ENCODE results near the gene FFAR1. TPM values are rescaled to one million over a fixed set of nuclear protein-coding genes. Genes with fewer than 3 reads are reported as not detected.

Gene FFAR1
- polyA plus RNA-seq, 1 donor from 2014 or later, result not detected

GRCh38 chr19:35316560-35316959 is 31.1 kb upstream of the FFAR1 start:
- Histone ChIP-seq H3K9ac (ENCODE audit: low read length) (no peak overlapping the region), H3K27me3 (ENCODE audit: insufficient read depth, low read depth, low read length) (no peaks in the 10 kb centered on the region), H3K4me3 (ENCODE audit: low read length) (no peak overlapping the region), H3K27ac (ENCODE audit: low read length) (no peak overlapping the region), H3K9me3 (ENCODE audit: low read length) (no peaks in the 10 kb centered on the region), H3K79me2 (replicated peaks; ENCODE audit: insufficient read depth, low read length) (no peaks in the 10 kb centered on the region), H3K9me2 (ENCODE audit: insufficient read depth, low read length) (no peaks in the 10 kb centered on the region), H3K4me2 (ENCODE audit: low read length) (no peak overlapping the region), H4K20me1 (ENCODE audit: insufficient read depth) (no peaks in the 10 kb centered on the region), H2AFZ (ENCODE audit: low read depth, low read length) (no peak overlapping the region), H3F3A (ENCODE audit: insufficient read depth, low read length, poor library complexity, severe bottlenecking) (no peaks in the 10 kb centered on the region), H3K36me3 (ENCODE audit: insufficient read depth, low read length) (no peaks in the 10 kb centered on the region)
- TF ChIP-seq SMC3 (conservative IDR thresholded peaks at IDR 0.05; ENCODE audit: poor library complexity), result no peak

GRCh38 chr19:35317464-35318043 is 30.1 kb upstream of the FFAR1 start:
- Histone ChIP-seq H3K9me3 (ENCODE audit: low read length) (no peaks in the 10 kb centered on the region), H3F3A (ENCODE audit: insufficient read depth, low read length, poor library complexity, severe bottlenecking) (no peaks in the 10 kb centered on the region), H4K20me1 (ENCODE audit: insufficient read depth) (no peaks in the 10 kb centered on the region), H3K9ac (ENCODE audit: low read length) (no peak overlapping the region), H3K27ac (ENCODE audit: low read length) (no peak overlapping the region), H3K36me3 (ENCODE audit: insufficient read depth, low read length) (no peaks in the 10 kb centered on the region), H3K27me3 (ENCODE audit: insufficient read depth, low read depth, low read length) (no peaks in the 10 kb centered on the region), H3K79me2 (replicated peaks; ENCODE audit: insufficient read depth, low read length) (no peaks in the 10 kb centered on the region), H2AFZ (ENCODE audit: low read depth, low read length) (no peak overlapping the region), H3K9me2 (ENCODE audit: insufficient read depth, low read length) (no peaks in the 10 kb centered on the region), H3K4me3 (ENCODE audit: low read length) (no peak overlapping the region), H3K4me2 (ENCODE audit: low read length) (no peak overlapping the region)
- no peak for TF ChIP-seq REST (IDR thresholded peaks at IDR 0.05; ENCODE audit: borderline replicate concordance)
- no peak for TF ChIP-seq MXI1 (conservative IDR thresholded peaks at IDR 0.05; ENCODE audit: poor library complexity, severe bottlenecking)
- no peak for TF ChIP-seq CTCF (IDR thresholded peaks at IDR 0.05; ENCODE audit: poor library complexity, severe bottlenecking)
- TF ChIP-seq EP300 (conservative IDR thresholded peaks at IDR 0.05; ENCODE audit: poor library complexity, severe bottlenecking), result no peak
- TF ChIP-seq EZH2 (IDR thresholded peaks at IDR 0.05; ENCODE audit: borderline replicate concordance, insufficient read depth, low read length, poor library complexity, severe bottlenecking), result no peak
- TF ChIP-seq TAF1 (IDR thresholded peaks at IDR 0.05; ENCODE audit: low read depth), result no peak

Data from neural cell (in vitro differentiated cells).